NCI-H1092 (cell line): ENCODE data around the gene SULT2B1.
"Not testable (repeated sequence)": the region's sequence is repeated elsewhere in the genome, so short reads cannot be mapped to it uniquely, and the experiment has no call there.

ENCODE experiments used
- DNase-seq: peaks from one replicate; lab custom pipeline; 2025; lab: John Stamatoyannopoulos, UW

The SULT2B1 gene

DNA sequence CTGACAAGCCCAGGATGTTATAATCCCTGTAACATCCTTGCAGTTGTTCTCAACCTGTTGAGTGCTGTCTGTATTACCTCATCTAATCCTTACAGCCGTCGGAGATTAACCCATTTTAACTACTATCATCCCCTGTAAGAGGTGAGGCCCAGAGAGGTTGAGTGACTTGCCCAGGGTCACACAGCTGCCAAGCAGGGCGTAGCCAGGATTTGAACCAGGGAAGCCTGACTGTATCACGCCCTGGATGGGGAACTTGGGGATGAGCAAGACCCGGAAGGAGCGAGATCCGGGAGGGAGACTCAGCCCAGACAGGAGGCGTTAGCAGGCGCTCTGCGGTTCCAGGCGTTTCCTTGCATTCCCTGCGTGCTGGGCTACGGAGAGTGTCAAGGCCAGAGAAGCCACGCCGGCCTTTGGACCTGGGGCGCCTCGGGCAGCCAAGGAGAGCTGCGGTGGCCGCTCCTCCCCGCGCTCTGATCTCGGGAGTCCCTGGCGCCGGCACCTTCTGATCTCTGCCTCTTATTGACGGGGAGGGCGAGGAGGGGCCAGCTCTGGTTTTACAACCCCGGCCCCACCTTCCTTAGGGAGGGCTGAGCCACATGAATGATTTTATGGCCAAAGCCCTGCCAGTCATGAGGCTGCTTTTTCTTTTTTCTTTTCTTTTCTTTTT, 6.2 kb downstream of the SULT2B1 start:
- no peak for DNase-seq

DNA sequence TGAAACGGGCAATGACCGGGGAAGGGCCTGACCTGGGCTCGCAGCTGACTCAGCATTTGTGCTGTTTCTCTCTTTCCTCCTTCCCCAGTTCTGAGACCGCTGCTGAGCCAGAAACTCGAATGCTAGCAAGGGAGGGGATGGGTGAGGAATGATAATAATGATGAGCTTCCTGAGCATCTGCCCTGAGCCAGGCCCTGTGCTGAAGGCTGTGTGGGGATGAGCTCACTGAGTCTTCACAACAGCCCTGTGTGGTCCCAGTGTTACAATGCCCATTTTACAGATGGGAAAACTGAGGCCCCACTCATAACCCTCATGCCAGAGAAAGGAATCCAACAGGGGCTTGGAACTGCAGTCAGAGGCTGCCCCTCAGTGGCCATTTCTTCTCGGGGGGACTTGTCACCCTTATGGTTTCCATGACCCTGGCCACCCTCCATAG, 8.1 kb downstream of the SULT2B1 start:
- DNase-seq = no peak

DNA sequence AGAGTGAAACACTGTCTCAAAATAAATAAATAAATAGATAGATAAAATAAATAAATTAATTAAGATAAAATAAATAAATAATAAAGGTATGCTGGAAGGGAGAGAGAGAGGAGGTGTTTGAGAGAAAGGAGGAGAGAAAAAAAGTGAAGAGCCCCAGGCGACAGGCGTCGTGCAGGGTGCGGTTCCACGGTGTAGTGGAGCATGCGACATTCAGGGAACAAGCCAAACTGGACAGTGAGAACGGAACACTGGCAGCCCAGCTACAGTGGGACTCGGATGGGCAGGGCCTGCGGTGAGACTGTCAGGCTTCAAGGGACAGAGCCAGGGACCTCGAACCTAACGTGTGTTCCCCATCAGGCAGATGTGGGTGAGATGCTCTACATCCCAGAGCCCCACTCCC, 9.4 kb downstream of the SULT2B1 start:
- DNase-seq = no peak

DNA sequence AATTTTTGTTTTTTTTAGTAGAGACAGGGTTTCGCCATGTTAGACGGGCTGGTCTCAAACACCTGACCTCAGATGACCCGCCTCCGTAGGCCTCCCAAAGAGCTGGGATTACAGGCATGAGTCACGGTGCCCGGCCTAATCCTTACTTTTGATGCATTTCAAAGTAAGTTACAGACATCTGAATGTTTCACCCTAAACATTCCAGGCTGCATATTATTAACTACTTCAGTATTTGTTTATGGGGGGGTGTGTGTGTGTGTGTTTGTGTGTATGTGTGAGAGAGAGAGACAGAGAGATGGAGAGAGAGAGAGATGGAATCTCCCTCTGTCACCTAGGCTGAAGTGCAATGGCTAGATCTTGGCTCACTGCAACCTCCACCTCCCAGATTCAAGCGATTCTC, 13.1 kb downstream of the SULT2B1 start:
- DNase-seq = no peak

DNA sequence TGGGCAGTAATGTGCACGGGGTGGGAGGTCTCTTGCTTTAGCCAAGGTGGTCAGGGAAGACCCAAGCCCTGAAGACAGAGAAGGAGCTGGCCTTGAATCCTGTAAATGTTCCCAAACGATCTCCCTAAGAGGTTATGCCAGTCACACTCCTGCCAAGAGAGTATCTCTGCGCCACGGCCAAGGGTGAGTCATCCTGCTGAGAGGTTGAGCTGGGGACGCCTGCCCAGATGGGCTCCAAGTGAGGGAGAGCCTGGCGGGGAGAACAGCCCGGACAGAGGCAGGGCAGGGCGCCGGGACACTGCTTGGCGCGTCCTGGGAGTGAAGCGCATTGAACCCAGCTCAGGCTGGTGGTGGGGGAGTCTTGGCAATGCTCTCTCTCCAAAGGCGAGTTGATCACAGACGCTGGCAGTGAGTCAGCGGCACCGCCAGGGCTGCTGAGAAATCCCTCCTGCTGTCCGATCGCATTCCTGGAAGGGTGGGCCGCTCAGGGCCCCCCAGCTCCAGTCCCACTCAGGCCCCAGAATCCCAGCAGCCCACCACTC, 16.4 kb downstream of the SULT2B1 start:
- no peak for DNase-seq

DNA sequence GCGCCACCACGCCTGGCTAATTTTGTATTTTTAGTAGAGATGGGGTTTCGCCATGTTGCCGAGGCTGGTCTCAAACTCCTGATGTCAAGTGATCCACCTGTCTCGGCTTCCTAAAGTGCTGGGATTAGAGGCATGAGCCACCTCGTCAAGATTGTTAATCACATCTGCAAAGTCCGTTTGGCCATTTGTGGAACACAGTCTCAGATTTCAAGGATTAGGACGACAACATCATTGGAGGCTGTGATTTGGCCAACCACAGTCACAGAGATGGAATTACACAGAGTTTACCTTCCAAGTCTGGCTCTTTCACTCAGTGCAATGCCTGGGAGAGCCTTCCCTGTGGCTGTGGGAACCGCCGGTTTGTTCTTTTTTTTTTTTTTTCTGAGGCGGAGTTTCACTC, 17.8 kb downstream of the SULT2B1 start:
- no peak for DNase-seq

DNA sequence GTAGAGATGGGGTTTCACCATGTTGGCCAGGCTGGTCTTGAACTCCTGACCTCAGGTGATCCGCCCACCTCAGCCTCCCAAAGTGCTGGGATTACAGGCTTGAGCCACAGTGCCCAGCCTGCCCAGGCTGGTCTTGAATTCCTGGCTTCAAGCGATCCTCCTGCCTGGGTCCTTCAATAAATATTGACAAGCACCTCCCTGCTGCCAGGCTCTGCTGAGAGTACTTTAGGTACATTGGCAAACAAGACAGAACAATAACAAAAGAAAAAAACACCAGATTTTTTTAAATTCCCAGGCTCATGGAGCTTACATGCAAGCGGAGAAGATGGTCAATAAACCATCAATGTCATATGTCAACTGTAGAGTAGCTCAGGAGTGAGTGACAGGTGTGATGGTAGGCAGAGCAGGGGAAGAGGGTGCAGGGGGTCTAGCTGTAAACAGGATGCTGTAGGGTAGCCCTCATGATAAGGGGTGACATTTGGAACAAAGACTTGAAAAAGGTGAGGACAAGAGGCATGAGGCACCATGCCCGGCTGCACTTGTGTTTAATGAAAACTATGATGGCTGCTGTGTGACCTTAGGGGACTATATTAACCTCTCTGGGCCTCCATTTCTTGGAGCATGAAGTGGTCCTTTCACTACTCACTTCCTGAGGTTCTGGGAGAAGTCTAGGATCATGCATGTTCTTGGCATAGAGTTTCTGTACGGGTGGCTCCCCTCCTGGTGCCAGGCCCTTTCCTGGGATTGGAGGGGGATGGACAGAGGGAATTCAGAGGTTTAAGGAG, 19.6 kb downstream of the SULT2B1 start:
- DNase-seq = no peak

DNA sequence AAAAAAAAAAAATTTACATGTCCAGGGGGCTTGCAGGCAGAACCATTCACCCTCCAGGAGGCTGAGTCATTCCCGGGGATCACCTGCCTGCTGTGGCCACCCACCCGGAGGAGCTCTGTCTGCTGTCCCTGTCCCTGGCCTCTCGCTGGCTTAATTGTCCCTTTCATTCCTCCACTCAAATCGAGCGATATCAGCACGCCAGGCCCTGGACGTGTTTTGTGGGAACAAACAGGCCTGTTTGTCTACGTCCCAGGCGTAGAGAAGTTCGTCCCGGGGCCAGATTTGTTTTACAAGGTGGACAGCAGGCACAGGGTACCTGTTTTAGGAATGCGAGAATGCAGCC, 21.2 kb downstream of the SULT2B1 start:
- no peak for DNase-seq

DNA sequence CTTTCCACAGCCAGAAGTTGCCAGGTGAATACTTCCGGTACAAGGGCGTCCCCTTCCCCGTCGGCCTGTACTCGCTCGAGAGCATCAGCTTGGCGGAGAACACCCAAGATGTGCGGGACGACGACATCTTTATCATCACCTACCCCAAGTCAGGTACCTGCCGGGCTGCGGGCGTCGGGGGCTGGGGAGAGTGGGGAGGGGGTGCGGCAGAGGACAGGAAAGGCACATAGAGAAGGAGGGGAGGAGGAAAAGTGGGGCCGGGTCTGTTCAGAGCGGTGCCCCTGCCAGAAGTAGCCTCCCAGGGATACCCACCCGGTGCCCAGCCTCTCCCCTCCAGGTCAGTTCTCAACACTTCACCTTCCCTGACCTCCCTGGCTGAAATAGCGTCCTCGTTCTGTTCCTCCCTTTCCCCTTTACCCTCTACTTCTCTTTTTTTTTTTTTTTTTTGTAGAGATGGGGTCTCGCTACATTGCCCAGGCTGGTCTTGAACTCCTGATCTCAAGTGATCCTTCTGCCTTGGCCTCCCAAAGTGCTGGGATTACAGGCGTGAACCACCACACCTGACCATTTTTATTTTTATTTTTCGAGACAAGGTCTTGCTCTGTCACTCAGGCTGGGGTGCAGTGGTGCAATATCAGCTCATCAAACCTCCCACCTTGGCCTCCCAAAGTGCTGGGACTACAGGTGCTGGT, 24.1 kb downstream of the SULT2B1 start:
- no peak for DNase-seq

DNA sequence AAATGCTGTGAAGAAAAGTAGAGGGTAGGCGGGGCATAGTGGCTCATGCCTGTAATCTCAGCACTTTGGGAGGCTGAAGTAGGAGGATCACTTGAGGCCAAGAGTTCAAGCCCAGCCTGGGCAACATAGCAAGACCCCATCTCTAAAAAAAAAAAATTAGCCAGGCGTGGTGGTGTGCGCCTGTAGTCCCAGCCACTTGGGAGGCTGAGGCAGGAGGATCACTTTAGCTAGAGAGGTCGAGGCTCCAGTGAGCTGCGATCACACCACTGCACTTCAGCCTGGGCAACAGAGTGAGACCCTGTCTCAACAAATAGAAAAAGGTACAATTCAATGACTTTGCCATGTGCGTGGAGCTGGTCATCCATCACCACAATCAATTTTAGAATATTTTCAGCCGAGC, 25.9 kb downstream of the SULT2B1 start:
- DNase-seq = not testable (repeated sequence)

DNA sequence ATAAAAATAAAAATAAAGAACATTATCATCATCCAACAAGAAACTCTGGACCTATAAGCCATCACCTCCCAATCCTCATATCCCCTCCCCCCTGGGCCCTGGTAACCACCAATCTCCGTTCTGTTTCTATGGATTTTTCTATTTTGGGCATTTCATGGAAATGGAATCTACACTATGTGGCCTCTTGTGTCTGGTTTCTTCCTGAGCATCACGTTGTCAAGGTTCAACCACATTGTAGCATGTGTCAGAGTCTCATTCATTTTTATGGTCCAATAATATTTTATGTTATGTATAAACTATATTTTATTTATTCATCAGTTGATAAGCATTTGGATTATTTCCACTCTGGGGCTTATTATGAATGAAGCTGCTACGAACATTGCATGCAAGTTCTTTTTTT, 26.9 kb downstream of the SULT2B1 start:
- no peak for DNase-seq

DNA sequence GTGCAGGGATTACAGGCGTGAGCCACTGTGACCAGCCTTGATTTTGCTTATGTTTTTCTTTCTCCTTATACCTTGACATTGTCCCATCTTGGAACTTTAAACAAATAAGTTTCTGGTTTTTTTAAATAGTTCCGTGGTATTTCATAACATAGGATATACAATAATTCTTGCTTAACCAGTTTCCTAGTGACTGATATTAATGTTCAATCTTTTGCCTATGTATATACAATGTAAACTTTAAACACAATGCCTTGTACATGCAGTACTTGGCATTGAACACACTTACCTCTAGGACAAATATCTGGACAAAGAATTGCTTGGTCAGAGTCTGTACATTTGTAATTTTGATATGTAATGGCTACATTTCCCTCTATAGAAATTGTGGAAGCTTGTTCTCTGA, 30.2 kb downstream of the SULT2B1 start:
- no peak for DNase-seq

DNA sequence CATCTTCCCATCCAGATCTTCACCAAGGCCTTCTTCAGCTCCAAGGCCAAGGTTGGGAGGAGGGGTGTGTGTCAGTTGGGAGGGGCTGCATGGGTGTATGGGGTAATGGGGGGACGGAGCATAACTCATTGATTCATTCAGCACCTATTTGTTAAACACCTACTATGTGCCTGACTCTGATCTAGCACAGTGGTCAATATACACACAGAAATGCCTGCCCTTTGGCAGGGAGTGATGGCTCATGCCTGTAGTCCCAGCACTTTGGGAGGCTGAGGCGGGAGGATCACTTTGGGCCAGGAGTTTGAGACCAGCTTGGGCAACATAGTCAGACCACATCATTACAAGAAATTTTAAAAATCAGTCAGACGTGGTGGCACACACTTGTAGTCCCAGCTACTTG, 35.4 kb downstream of the SULT2B1 start:
- DNase-seq = no peak

DNA sequence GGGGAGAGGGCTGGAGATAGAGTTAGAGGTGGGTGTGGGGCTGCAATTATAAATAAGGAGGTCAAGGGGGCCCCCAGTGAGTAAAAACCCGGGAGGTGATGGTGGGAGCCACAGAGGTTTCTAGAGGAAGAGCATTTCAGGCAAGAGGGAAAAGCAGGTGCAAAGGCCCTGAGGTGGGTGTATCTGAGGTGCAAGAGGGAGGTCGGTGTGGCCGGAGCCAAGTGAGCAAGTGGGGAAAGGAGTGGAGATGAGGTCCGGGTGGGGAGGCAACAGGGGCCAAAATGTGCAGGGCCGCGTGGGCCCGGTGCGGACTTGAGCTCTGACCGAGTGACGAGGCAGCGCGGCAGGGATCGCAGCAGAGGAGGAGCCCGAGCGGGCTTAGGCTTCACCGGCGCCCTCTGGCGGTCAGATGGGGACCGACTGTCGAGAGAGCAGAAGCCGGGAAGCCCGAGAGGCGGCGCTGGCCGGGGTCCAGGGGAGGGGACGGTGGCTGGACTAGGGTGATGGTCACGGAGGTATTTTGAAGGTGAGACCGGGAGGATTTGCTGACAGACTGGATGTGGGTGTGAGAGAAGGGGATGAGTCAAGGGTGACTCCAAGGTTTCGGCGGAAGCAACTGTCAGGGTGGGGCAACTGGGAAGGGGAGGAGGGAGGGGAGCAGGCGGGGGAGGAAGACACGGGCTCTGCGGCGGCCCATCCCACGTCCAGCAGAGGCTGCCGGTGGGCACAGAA, 36.9 kb downstream of the SULT2B1 start:
- DNase-seq = peak; percentile 56

DNA sequence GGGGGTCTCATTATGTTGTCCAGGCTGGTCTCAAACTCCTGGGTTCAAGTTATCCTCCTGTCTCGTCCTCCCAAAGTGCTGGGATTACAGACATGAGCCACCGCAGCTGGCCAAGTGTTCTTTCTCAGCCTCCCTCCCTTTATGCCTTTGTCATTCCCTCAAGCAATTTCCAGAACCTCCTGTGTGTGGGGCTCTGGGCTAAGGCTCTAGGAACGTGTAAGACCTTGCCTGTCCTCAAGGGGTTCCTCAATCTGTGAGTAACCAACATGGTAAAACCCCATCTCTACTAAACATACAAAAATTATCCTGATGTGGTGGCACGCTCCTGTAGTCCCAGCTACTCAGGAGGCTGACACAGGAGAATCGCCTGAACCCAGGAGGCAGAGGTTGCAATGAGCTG, 39.0 kb downstream of the SULT2B1 start:
- DNase-seq = no peak

DNA sequence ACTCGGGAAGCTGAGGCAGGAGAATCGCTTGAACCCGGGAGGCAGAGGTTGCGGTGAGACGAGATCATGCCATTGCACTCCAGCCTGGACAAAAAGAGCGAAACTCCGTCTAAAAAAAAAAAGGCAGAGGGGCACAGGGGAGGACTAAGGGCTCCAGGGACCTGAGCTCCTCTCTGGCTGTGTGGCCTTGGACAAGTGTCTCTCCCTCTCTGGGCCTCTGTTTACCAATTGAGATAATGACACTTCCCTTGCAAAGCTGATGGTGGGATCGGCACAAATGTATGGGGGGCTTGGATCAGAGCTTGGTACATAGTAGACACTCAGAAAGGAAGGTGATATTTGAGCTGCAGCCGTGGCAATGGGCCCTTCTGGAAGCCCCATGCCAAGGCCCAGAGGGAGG, 43.2 kb downstream of the SULT2B1 start:
- no peak for DNase-seq

DNA sequence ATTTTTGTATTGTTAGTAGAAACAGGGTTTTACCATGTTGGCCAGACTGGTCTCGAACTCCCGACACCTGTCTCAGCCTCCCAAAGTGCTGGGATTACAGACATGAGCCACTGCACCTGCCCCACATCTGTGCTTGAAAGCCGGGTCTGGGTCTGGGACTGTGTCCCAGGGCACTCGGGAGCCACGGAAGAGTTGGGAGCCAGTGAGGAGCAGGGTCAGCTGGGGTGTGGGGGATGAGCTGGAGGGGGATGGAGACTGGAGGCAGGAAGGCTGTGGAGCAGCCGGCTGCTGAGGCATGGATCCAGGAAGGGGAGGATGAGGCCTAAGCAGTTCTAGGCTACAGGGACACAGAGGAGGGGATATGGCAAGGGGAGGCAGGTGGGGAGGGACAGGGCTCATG, 43.9 kb downstream of the SULT2B1 start:
- DNase-seq = no peak

DNA sequence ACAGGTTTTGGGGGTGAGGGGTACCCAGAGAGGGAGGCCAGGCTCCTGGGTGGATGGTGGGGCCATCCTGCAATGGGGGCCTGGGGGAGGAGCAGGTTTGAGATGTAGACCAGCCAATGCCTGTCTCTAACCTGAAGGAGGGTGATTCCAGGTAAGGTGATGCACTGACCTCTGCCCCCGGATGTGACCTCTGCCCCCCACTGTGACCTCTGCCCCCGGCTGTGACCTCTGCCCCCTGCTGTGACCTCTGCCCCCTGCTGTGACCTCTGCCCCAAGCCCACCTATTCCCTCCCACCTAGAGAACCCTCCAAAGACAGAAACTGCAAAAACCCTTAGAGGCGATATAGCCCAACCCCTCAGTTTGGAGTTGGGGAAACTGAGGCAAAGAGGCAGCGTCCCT, 44.3 kb downstream of the SULT2B1 start:
- no peak for DNase-seq

DNA sequence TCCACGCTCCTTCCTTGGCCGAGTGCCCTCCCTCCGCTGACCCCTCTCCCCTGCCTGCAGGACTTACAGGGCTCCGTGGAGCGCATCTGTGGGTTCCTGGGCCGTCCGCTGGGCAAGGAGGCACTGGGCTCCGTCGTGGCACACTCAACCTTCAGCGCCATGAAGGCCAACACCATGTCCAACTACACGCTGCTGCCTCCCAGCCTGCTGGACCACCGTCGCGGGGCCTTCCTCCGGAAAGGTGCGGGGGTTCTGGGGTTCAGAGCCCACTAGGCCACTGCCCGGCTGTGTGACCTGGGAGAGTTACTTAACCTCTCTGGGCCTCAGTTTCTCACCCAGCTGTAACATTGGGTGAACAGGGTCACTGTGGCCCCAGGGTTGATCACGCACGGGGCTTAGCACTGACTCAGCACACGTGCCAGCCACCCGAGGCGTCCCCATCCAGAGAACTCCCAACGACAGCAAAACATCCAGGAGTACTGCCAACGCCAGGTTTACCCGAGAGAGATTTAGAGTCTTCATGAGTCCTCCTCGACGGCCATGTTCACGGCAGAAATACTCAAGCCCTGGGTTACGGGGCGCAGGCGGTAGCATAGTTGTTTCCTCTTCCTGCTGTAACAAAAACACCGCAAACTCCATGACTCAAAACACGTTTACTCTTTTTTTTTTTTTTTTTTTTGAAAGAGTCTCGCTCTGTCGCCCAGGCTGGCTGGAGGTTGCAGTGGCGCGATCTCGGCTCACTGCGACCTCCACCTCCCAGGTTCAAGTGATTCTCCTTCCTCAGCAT, 44.9 kb downstream of the SULT2B1 start:
- no peak for DNase-seq

DNA sequence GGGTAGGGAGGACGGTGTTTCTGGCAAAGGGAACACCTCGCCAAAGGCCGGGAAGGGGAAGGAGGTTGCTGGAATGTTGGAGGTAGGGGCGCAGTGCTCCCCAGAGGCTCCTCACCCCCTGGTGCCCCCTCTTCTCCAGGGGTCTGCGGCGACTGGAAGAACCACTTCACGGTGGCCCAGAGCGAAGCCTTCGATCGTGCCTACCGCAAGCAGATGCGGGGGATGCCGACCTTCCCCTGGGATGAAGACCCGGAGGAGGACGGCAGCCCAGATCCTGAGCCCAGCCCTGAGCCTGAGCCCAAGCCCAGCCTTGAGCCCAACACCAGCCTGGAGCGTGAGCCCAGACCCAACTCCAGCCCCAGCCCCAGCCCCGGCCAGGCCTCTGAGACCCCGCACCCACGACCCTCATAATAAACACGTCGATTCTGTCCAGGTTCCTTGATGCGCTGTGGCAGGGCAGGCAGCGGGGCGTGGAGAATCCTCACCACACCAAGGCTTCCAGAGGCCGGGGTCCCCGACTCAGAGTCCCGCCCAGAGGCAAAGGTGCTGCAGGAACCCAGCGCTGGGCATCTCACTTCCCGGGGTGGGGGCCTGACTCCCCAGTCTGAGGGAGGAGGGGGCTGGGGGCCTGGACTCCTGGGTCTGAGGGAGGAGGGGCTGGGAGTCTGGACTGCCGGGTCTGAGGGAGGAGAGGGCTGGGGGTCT, 47.2 kb downstream of the SULT2B1 start:
- no peak for DNase-seq
